Calu3 (cell line): ENCODE results near the gene OAS1. TPM values are rescaled to one million over a fixed set of nuclear protein-coding genes. Genes with fewer than 3 reads are reported as not detected.
"Not testable (repeated sequence)": the region's sequence is repeated elsewhere in the genome, so short reads cannot be mapped to it uniquely, and the experiment has no call there.

Experiments
- BruUV-seq: library from RNA; stranded (reverse); fragments of 400-500 nt; replicated peaks from 2 replicates; lab custom pipeline; 2021; lab: Mats Ljungman, UMichigan
- CTCF ChIA-PET: fragments of 300-600 bp; sonication (Branson Sonifier 250); formaldehyde crosslinking; loops from one replicate; lab custom pipeline; 2022; ENCODE audit warnings: antibody characterized with exemption; lab: Charles Lee
- DNase-seq: peaks from one replicate; pipeline ENCODE4 v3.0.0; 2022
- H3K27ac Mint-ChIP-seq: one replicate; pipeline ENCODE4 v1.8.0; 2022; ENCODE audit warnings: mixed read lengths; ENCODE audit not compliant: unreplicated experiment
- H3K27me3 Mint-ChIP-seq: one replicate; pipeline ENCODE4 v1.8.0; 2022; ENCODE audit warnings: mixed read lengths; ENCODE audit not compliant: unreplicated experiment
- H3K36me3 Mint-ChIP-seq: one replicate; pipeline ENCODE4 v1.8.0; 2022; ENCODE audit warnings: mild to moderate bottlenecking, moderate library complexity, mixed read lengths; ENCODE audit not compliant: insufficient read depth, unreplicated experiment
- H3K4me1 Mint-ChIP-seq: one replicate; pipeline ENCODE4 v1.8.0; 2022; ENCODE audit warnings: mild to moderate bottlenecking, low read depth, mixed read lengths; ENCODE audit not compliant: unreplicated experiment
- H3K4me3 Mint-ChIP-seq: one replicate; pipeline ENCODE4 v1.8.0; 2022; ENCODE audit warnings: mild to moderate bottlenecking, low read depth, moderate library complexity, mixed read lengths; ENCODE audit not compliant: unreplicated experiment
- H3K9me3 Mint-ChIP-seq: one replicate; pipeline ENCODE4 v1.8.0; 2022; ENCODE audit warnings: low read depth, mixed read lengths; ENCODE audit not compliant: unreplicated experiment
- CTCF ChIP-seq: fragments of 200-600 bp; IDR thresholded peaks from one replicate; pipeline ENCODE4 v1.8.0; 2022; ENCODE audit warnings: antibody characterized with exemption; ENCODE audit not compliant: unreplicated experiment
- intact Hi-C: fragments of 100-400 bp; cut with micrococcal nuclease; formaldehyde crosslinking; loops from one replicate; pipeline ENCODE4 v1.10.0; 2022; ENCODE audit not compliant: unreplicated experiment
- total RNA-seq: library from RNA; stranded (reverse); gene quantifications from 2 replicates; pipeline ENCODE4 v1.2.3, GENCODE V29; 2022

The OAS1 gene
- total RNA-seq, 1 experiment from 2014 or later, result 170 TPM

GRCh38 chr12:112950701-112951100 is 43.9 kb downstream of the OAS1 start:
- Mint-ChIP-seq H3K36me3 (peaks cover 4% of the 10 kb centered on the region), H3K27ac (no peak overlapping the region), H3K27me3 (no peaks in the 10 kb centered on the region), H3K4me3 (no peak overlapping the region), H3K4me1 (no peaks in the 10 kb centered on the region), H3K9me3 (no peaks in the 10 kb centered on the region)
- DNase-seq, result no peak
- CTCF ChIA-PET, result interaction anchor here (0.6 kb wide), 1 partner anchor 254 kb away, joined by 3 read pairs; no protein-coding TSS in a partner anchor
- no peak for TF ChIP-seq CTCF
- no TSS peak for BruUV-seq
- intact Hi-C loops, result no loop called here

- H3K27ac Mint-ChIP-seq, H3K36me3 Mint-ChIP-seq, BruUV-seq, H3K9me3 Mint-ChIP-seq, CTCF ChIA-PET, H3K27me3 Mint-ChIP-seq, intact Hi-C loops, H3K4me3 Mint-ChIP-seq, H3K4me1 Mint-ChIP-seq, DNase-seq: not testable (repeated sequence)
Observed at GRCh38 chr12:112957125-112957524, 50.4 kb downstream of the OAS1 start.

DNA sequence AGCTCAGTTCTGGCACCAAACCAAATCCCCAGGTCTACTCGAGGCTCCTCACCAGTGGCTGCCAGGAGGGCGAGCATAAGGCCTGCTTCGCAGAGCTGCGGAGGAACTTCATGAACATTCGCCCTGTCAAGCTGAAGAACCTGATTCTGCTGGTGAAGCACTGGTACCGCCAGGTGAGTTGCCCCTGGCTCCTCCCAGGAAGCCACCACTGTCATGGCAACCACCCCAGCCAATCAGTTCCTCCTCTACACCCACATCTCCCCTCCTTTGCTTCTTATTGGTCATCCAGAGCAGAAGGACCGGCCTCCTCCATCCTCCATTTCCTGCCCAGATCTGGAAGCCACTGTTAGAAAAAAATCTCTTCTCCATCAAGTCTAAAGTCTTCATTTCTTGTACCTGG is 54.3 kb downstream of the OAS1 start:
- Mint-ChIP-seq H3K27ac (no peak overlapping the region), H3K9me3 (peaks cover 8% of the 10 kb centered on the region), H3K36me3 (peaks cover 18% of the 10 kb centered on the region), H3K4me3 (no peak overlapping the region), H3K4me1 (no peaks in the 10 kb centered on the region), H3K27me3 (no peaks in the 10 kb centered on the region)
- DNase-seq, result no peak
- intact Hi-C loops, result no loop called here
- CTCF ChIA-PET, result no interaction called here
- BruUV-seq, result no TSS peak
- TF ChIP-seq CTCF, result no peak

DNA sequence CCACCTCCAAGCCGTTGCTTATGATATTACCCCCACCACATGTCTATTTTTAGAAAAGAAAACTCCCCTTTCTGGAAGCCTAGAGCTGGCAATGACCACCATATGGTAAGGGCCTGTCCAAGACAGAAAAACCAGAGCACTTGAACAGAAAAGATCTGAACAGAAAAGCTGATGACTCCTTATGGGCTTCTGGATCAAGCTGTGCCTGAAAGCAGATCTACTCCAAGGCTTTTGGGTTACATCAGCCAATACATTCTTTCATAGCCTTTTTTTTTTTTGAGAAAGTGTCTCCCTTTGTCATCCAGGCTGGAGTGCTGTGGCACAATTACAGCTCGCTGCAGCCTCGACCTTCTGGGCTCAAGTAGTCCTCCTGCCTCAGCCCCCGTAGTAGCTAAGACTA is 54.8 kb downstream of the OAS1 start:
- Mint-ChIP-seq H3K27ac (no peak overlapping the region), H3K9me3 (peaks cover 8% of the 10 kb centered on the region), H3K4me3 (no peak overlapping the region), H3K36me3 (peaks cover 18% of the 10 kb centered on the region), H3K27me3 (no peaks in the 10 kb centered on the region), H3K4me1 (no peaks in the 10 kb centered on the region)
- CTCF ChIA-PET, result no interaction called here
- intact Hi-C loops, result no loop called here
- no peak for DNase-seq
- TF ChIP-seq CTCF, result no peak
- no TSS peak for BruUV-seq

- no TSS peak for BruUV-seq
- no peak for DNase-seq
- peaks cover 8% of the 10 kb centered on the region for H3K9me3 Mint-ChIP-seq
- peaks cover 18% of the 10 kb centered on the region for H3K36me3 Mint-ChIP-seq
- no peak overlapping the region for H3K4me3 Mint-ChIP-seq
- H3K27me3 Mint-ChIP-seq, result no peaks in the 10 kb centered on the region
- no peaks in the 10 kb centered on the region for H3K4me1 Mint-ChIP-seq
- CTCF ChIA-PET, result no interaction called here
- intact Hi-C loops, result no loop called here
- no peak for TF ChIP-seq CTCF
- no peak overlapping the region for H3K27ac Mint-ChIP-seq
Observed at GRCh38 chr12:112962561-112962960, 55.8 kb downstream of the OAS1 start.
